Progenitor cell of endocrine pancreas (in vitro differentiated cells): Measurements from ENCODE around the gene NYAP2. TPM values are rescaled to one million over a fixed set of nuclear protein-coding genes. Genes with fewer than 3 reads are reported as not detected.
A peak's percentile ranks its signal among the peaks of the same experiment; 100 is the strongest.

Experiments used
- DNase-seq: peaks from one replicate; pipeline ENCODE4 v3.0.0; 2021; ENCODE audit warnings: low spot score; ENCODE audit not compliant: unreplicated experiment
- H3K27ac Mint-ChIP-seq: 2 replicates; pipeline ENCODE4 v1.8.0; 2021; ENCODE audit warnings: mild to moderate bottlenecking, moderate library complexity, mixed read lengths
- H3K27me3 Mint-ChIP-seq: 2 replicates; pipeline ENCODE4 v1.8.0; 2021; ENCODE audit warnings: mixed read lengths
- H3K36me3 Mint-ChIP-seq: 2 replicates; pipeline ENCODE4 v1.8.0; 2022; ENCODE audit warnings: mixed read lengths; ENCODE audit not compliant: insufficient read depth
- H3K4me1 Mint-ChIP-seq: 2 replicates; pipeline ENCODE4 v1.8.0; 2021; ENCODE audit warnings: low read depth, mixed read lengths
- H3K4me3 Mint-ChIP-seq: 2 replicates; pipeline ENCODE4 v1.8.0; 2021; ENCODE audit warnings: low read depth, mild to moderate bottlenecking, moderate library complexity, mixed read lengths
- H3K9me3 Mint-ChIP-seq: 2 replicates; pipeline ENCODE4 v1.8.0; 2021; ENCODE audit warnings: low read depth, mixed read lengths
- CTCF ChIP-seq: fragments of 200-600 bp; sonication (generic); IDR thresholded peaks from one replicate; pipeline ENCODE4 v1.5.0; 2021; ENCODE audit warnings: antibody characterized with exemption, mild to moderate bottlenecking; ENCODE audit not compliant: unreplicated experiment
- total RNA-seq: library from RNA; stranded (reverse); gene quantifications from 2 replicates; pipeline ENCODE4 v1.2.1, GENCODE V29; 2021

The NYAP2 gene
- total RNA-seq, 1 donor from 2014 or later: 0.10 TPM

GRCh38 chr2:225463449-225463848 is 63.9 kb downstream of the NYAP2 start:
- TF ChIP-seq CTCF: no peak
- no peaks in the 10 kb centered on the region for H3K36me3 Mint-ChIP-seq
- no peak for DNase-seq
- H3K27me3 Mint-ChIP-seq: peaks cover 14% of the 10 kb centered on the region
- H3K4me3 Mint-ChIP-seq: no peak overlapping the region
- H3K4me1 Mint-ChIP-seq: peaks cover 16% of the 10 kb centered on the region
- no peak overlapping the region for H3K27ac Mint-ChIP-seq
- no peaks in the 10 kb centered on the region for H3K9me3 Mint-ChIP-seq

GRCh38 chr2:225464346-225465025 is 65.0 kb downstream of the NYAP2 start:
- peaks cover 14% of the 10 kb centered on the region for H3K27me3 Mint-ChIP-seq
- no peaks in the 10 kb centered on the region for H3K9me3 Mint-ChIP-seq
- H3K27ac Mint-ChIP-seq: no peak overlapping the region
- TF ChIP-seq CTCF: no peak
- H3K4me3 Mint-ChIP-seq: no peak overlapping the region
- DNase-seq: no peak
- no peaks in the 10 kb centered on the region for H3K36me3 Mint-ChIP-seq
- peaks cover 14% of the 10 kb centered on the region for H3K4me1 Mint-ChIP-seq

GRCh38 chr2:225465827-225466226 is 66.3 kb downstream of the NYAP2 start:
- Mint-ChIP-seq H3K4me1 (peaks cover 17% of the 10 kb centered on the region), H3K4me3 (no peak overlapping the region)

DNA sequence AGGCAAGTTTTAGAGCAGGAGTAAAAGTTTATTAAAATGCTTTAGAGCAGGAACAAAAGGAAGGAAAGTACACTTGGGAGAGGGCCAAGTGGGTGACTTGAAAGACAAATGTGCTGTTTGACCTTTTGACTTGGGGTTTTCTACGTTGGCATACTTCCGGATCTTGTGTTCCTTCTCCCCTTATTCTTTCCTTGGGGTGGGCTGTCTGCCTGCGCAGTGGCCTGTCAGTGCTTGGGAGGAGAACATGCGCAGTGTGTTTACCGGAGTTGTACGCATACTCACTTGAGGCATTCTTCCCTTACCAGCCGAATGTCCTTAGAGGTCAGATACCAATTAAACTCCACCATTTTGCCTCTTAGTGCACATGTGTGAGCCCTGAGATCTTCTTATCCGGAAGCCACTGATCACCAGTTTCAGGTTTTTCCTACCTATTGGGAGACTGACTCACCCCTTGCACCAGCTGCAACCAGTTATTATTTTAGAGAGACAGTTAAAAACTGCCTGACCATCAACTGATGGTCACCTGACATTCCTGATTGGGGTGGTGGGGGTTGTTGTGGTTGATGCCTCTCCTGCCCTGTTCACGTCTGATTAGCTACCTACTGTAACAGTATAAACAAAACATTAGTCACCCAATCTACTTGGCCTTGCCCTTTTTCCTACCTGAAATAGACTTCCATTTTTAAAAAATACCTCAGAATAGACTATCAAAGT is 67.5 kb downstream of the NYAP2 start:
- no peaks in the 10 kb centered on the region for H3K9me3 Mint-ChIP-seq
- H3K4me3 Mint-ChIP-seq: no peak overlapping the region
- H3K27me3 Mint-ChIP-seq: peaks cover 14% of the 10 kb centered on the region
- H3K4me1 Mint-ChIP-seq: peaks cover 28% of the 10 kb centered on the region
- no peaks in the 10 kb centered on the region for H3K36me3 Mint-ChIP-seq
- DNase-seq: no peak
- TF ChIP-seq CTCF: no peak
- peak overlapping the region; percentile 46 for H3K27ac Mint-ChIP-seq

More at GRCh38 chr2:225465827-225466226, 66.3 kb downstream of the NYAP2 start:
- no peak for DNase-seq
- Mint-ChIP-seq H3K27me3 (peaks cover 14% of the 10 kb centered on the region), H3K9me3 (no peaks in the 10 kb centered on the region), H3K36me3 (no peaks in the 10 kb centered on the region), H3K27ac (no peak overlapping the region)
- TF ChIP-seq CTCF: no peak

- Mint-ChIP-seq H3K27me3 (peaks cover 14% of the 10 kb centered on the region), H3K4me1 (peaks cover 27% of the 10 kb centered on the region), H3K4me3 (no peak overlapping the region), H3K9me3 (no peaks in the 10 kb centered on the region), H3K27ac (no peak overlapping the region), H3K36me3 (no peaks in the 10 kb centered on the region)
- no peak for TF ChIP-seq CTCF
- DNase-seq: no peak
Observed at GRCh38 chr2:225468131-225468530, 68.6 kb downstream of the NYAP2 start.
